Lung (tissue), 12 donors: ENCODE data around the gene ASIC5. TPM values are rescaled to one million over a fixed set of nuclear protein-coding genes. Genes with fewer than 3 reads are reported as not detected.
"Not testable (repeated sequence)": the region's sequence is repeated elsewhere in the genome, so short reads cannot be mapped to it uniquely, and the experiment has no call there.

Experiments used
- ATAC-seq: fragments of 200-7000 bp; cut with Tn5 transposase; one replicate; pipeline ENCODE4 v1.9.1; 2020; ENCODE audit warnings: moderate number of reproducible peaks; ENCODE audit not compliant: insufficient read depth, low FRiP score
- DNase-seq, 3 donors: peaks; one replicate each; pipeline ENCODE4 v3.0.0-alpha.2; 2013 to 2017
- H3K27ac ChIP-seq, 2 donors: one replicate each; pipeline ENCODE4 v1.5.1; 2013; ENCODE audit warnings: mild to moderate bottlenecking in 2 of 2, moderate library complexity in 2 of 2, control low read depth in 1 of 2, inconsistent platforms in 1 of 2, low read depth in 1 of 2, low read length in 1 of 2
- H3K27me3 ChIP-seq, 3 donors: one replicate each; pipeline ENCODE4 v1.5.1; 2013; ENCODE audit warnings: low read length in 2 of 3; ENCODE audit not compliant: control insufficient read depth in 3 of 3, insufficient read depth in 3 of 3
- H3K36me3 ChIP-seq, 4 donors: one replicate each; pipeline ENCODE4 v1.5.1; 2013; ENCODE audit warnings: low read length in 4 of 4, mild to moderate bottlenecking in 1 of 4, moderate library complexity in 1 of 4; ENCODE audit not compliant: control insufficient read depth in 4 of 4, insufficient read depth in 4 of 4
- H3K4me1 ChIP-seq, 5 donors: one replicate each; pipeline ENCODE4 v1.5.1; 2013; ENCODE audit warnings: low read length in 5 of 5, mild to moderate bottlenecking in 2 of 5, moderate library complexity in 1 of 5; ENCODE audit not compliant: control insufficient read depth in 5 of 5, insufficient read depth in 5 of 5
- H3K4me3 ChIP-seq: one replicate; pipeline ENCODE4 v1.5.1; 2013; ENCODE audit warnings: mild to moderate bottlenecking, control low read depth, moderate library complexity
- H3K9ac ChIP-seq, 2 donors: one replicate each; pipeline ENCODE4 v1.5.1; 2013; ENCODE audit warnings: low read length in 2 of 2, control low read depth in 1 of 2; ENCODE audit not compliant: insufficient read depth in 1 of 2
- H3K9me3 ChIP-seq, 4 donors: one replicate each; pipeline ENCODE4 v1.5.1; 2013; ENCODE audit warnings: low read length in 3 of 4, mild to moderate bottlenecking in 1 of 4, moderate library complexity in 1 of 4; ENCODE audit not compliant: control insufficient read depth in 4 of 4, insufficient read depth in 3 of 4
- CTCF ChIP-seq: IDR thresholded peaks from 2 replicates; pipeline ENCODE4 v1.5.1; 2012; ENCODE audit warnings: mild to moderate bottlenecking; ENCODE audit errors: control extremely low read depth, extremely low read depth
- WGBS, 2 donors: extraction: QIAGEN DNeasy Blood & Tissue Kit; methylation state at CpG; one replicate each; pipeline ENCODE4 v1.1.7; 2013; 5-methylcytosine and 5-hydroxymethylcytosine counted together
- polyA plus RNA-seq, 2 donors: library from polyadenylated mRNA; stranded (reverse); fragments of 200-250 nt; gene quantifications; one replicate each; pipeline ENCODE4 v1.2.1, GENCODE V29; 2013
- total RNA-seq, 2 donors: library from RNA; depleted of rRNA in 1 of 2; stranded (reverse); fragments of >200 nt in 1 of 2; gene quantifications; one replicate each; pipeline ENCODE4 v1.2.1, GENCODE V29; 2014 to 2021
- donor health status: control.
- donor health status: control.
- donor health status: Bipolar disorder and iron deficiency.
- donor health status: healthy.
- donor health status: DM: yes; HTN: yes; CAD: no.

The ASIC5 gene
- total and polyA plus RNA-seq, 4 donors: not detected

DNA sequence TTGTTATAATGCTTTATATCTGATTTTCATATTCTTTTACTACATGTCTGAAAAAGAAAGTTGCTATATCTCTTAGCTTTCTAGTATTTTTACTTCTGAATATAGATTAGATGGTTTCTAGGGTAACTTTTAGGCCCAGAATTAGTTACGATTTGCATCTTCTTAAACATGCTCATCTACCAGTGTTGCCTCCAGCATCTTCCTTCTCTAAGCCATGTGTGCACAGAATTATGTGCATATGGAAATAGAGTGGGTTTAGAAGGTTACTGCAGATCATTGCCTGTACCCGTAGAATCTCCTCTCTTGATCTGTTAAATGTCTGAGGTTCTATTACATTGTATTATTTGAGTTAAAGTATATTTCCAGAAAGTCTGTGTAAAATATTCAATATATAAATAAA lies 34.9 kb upstream of the ASIC5 start:
- H3K36me3 ChIP-seq: no peaks in the 10 kb centered on the region
- TF ChIP-seq CTCF: no peak
- H3K4me3 ChIP-seq: no peak overlapping the region
- peaks cover 0 to 5% (median 0%) of the 10 kb centered on the region in 4 donors for H3K9me3 ChIP-seq
- no peak overlapping the region for H3K27ac ChIP-seq
- WGBS, 2 donors: 88 to 94% methylated on average over 2 of the region's 2 CpGs
- no peak overlapping the region for H3K9ac ChIP-seq
- peaks cover 0 to 43% (median 0%) of the 10 kb centered on the region in 5 donors for H3K4me1 ChIP-seq
- ATAC-seq (no peak), DNase-seq (no peak)
- H3K27me3 ChIP-seq: no peaks in the 10 kb centered on the region

GRCh38 chr4:155900381-155900780 lies 34.3 kb upstream of the ASIC5 start:
- Histone ChIP-seq H3K4me1 (peaks cover 0 to 40% (median 0%) of the 10 kb centered on the region in 5 donors), H3K27me3 (no peaks in the 10 kb centered on the region), H3K36me3 (no peaks in the 10 kb centered on the region), H3K27ac (no peak overlapping the region), H3K4me3 (no peak overlapping the region), H3K9me3 (peaks cover 0 to 5% (median 0%) of the 10 kb centered on the region in 4 donors), H3K9ac (peak overlapping the region in 1 of 2 donors; percentile 28)
- 44 to 62% methylated on average over 1 of the region's 1 CpG for WGBS, 2 donors
- TF ChIP-seq CTCF: no peak
- ATAC-seq (peak; percentile 58), DNase-seq (peak; percentile 25 to 86 (median 80))

DNA sequence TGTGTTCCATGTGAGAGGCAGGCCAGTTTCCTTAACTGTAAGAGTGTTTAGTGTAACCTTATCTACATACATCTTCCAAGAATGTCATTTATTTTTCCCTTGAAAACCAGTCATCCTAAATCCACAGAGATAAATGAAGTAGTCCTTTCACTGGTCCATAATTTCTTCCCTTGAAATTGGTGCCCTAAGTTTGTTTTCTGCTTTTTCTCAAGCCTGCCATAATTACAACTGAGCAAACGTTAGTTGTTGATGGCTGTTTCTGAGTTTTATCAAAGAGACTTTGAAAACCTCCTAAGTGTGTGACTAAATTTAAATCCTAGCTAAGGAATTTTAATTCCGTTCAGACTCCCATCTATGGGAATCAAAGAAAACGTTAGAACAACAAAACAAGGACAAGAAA lies 33.8 kb upstream of the ASIC5 start:
- Histone ChIP-seq H3K36me3 (no peaks in the 10 kb centered on the region), H3K27ac (no peak overlapping the region), H3K4me3 (no peak overlapping the region), H3K9ac (no peak overlapping the region), H3K9me3 (peaks cover 0 to 5% (median 0%) of the 10 kb centered on the region in 4 donors), H3K4me1 (peaks cover 0 to 35% (median 0%) of the 10 kb centered on the region in 5 donors), H3K27me3 (no peaks in the 10 kb centered on the region)
- WGBS, 2 donors: 26 to 41% methylated on average over 3 of the region's 3 CpGs
- no peak for TF ChIP-seq CTCF
- ATAC-seq (no peak), DNase-seq (no peak)

DNA sequence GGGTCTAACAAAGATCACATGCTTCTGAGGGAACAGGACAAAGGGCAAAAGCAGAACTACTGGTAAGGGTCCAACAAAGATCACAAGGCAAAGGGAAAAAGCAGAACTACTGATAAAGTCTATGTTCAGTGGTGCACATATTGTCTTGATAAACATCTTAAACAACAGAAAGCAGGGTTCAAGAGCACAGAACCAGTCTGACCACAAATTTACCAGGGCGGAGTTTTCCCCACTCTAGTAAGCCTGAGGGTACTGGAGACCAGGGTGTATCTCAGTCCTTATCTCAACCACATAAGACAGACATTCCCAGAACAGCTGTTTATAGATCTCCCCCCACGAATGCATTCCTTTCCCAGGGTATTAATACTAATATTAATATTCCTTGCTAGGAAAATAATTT lies 32.3 kb upstream of the ASIC5 start:
- not testable (repeated sequence) for DNase-seq, H3K27ac ChIP-seq, ATAC-seq, H3K27me3 ChIP-seq, H3K9me3 ChIP-seq, H3K9ac ChIP-seq, H3K36me3 ChIP-seq, H3K4me3 ChIP-seq
- peaks cover 0 to 21% (median 0%) of the 10 kb centered on the region in 5 donors for H3K4me1 ChIP-seq
- 82 to 85% methylated on average over 2 of the region's 2 CpGs for WGBS, 2 donors
